H1 (cell line): ENCODE measurements around the gene KLF18. TPM values are rescaled to one million over a fixed set of nuclear protein-coding genes. Genes with fewer than 3 reads are reported as not detected.

Experiments used
- polyA plus RNA-seq, 7 experiments: library from polyadenylated mRNA; depleted of rRNA in 3 of 7; stranded (reverse) in 5 of 7; unstranded in 2 of 7; fragments of >200 nt in 5 of 7; fragments of 200-250 nt in 2 of 7; gene quantifications; 1 replicate in 5 of 7; 2 replicates in 1 of 7; 4 replicates in 1 of 7; pipeline versions ENCODE4 v1.2.1 to v1.2.3, GENCODE V29; 2011 to 2013; ENCODE audit warnings: missing spikeins in 2 of 7, mixed read lengths in 2 of 7
- small RNA-seq: library from polyadenylated mRNA; stranded (forward); fragments of <200 nt; extraction: miRNeasy Mini kit (QIAGEN cat#:217004); gene quantifications from one replicate; pipeline ENCODE3, GENCODE V24; 2013; ENCODE audit not compliant: insufficient read depth
- total RNA-seq: library from RNA; stranded (reverse); fragmentation: NEBNext Ultra II Directional; extraction: Animal tissue kit (Norgen Biotek cat#: 25700); gene quantifications from 2 replicates; pipeline ENCODE4 v1.2.1, GENCODE V29; 2021

KLF18 gene
- total and polyA plus RNA-seq, 2 of the 8 experiments (the other 6 are each of a cell fraction or from before 2014, with no cell fraction given) = 0.09 to 0.15 TPM

Small RNA genes lying within 50 kb of the gene (small RNA-seq; reads per million reads assigned to genes)
- gene AL035417.1 (not detected), gene OOSP1P1 (not detected), gene RF00019 (not detected), gene RN7SL479P (not detected)

Other genes starting within 250 kb of the KLF18 start
- gene ARTN, start 207.8 kb downstream of the KLF18 start, total RNA-seq = 22.7 and 23.3 TPM in 2 replicates
- gene ARTN, start 207.8 kb downstream of the KLF18 start, polyA plus RNA-seq (2011; rRNA removed) = 13.5 and 17.4 TPM in 2 replicates
- 20.7 and 23.0 TPM in 2 replicates for gene IPO13, start 194.7 kb downstream of the KLF18 start, total RNA-seq
- gene IPO13, start 194.7 kb downstream of the KLF18 start, polyA plus RNA-seq (2011; rRNA removed) = 27.0 and 29.4 TPM in 2 replicates
- gene DPH2, start 171.6 kb downstream of the KLF18 start, total RNA-seq = 64.9 and 65.3 TPM in 2 replicates
- 92.1 and 163 TPM in 2 replicates for gene DPH2, start 171.6 kb downstream of the KLF18 start, polyA plus RNA-seq (2011; rRNA removed)
- gene ATP6V0B, start 166.7 kb downstream of the KLF18 start, total RNA-seq = 105 and 106 TPM in 2 replicates
- gene ATP6V0B, start 166.7 kb downstream of the KLF18 start, polyA plus RNA-seq (2011; rRNA removed) = 302 and 308 TPM in 2 replicates
- 56.5 and 60.6 TPM in 2 replicates for gene B4GALT2, start 162.4 kb downstream of the KLF18 start, total RNA-seq
- 121 and 152 TPM in 2 replicates for gene B4GALT2, start 162.4 kb downstream of the KLF18 start, polyA plus RNA-seq (2011; rRNA removed)
- 10.5 and 11.2 TPM in 2 replicates for gene CCDC24, start 150.0 kb downstream of the KLF18 start, total RNA-seq
- gene CCDC24, start 150.0 kb downstream of the KLF18 start, polyA plus RNA-seq (2011; rRNA removed) = 11.4 and 19.7 TPM in 2 replicates
- 24.1 and 24.2 TPM in 2 replicates for gene SLC6A9, start 110.2 kb downstream of the KLF18 start, total RNA-seq
- gene SLC6A9, start 110.2 kb downstream of the KLF18 start, polyA plus RNA-seq (2011; rRNA removed) = 20.2 and 34.5 TPM in 2 replicates
- not detected in 2 replicates for gene KLF17, start 22.8 kb downstream of the KLF18 start, total RNA-seq
- not detected in 2 replicates for gene KLF17, start 22.8 kb downstream of the KLF18 start, polyA plus RNA-seq (2011; rRNA removed)
- gene DMAP1, start 71.8 kb upstream of the KLF18 start, total RNA-seq = 36.4 and 37.6 TPM in 2 replicates
- gene DMAP1, start 71.8 kb upstream of the KLF18 start, polyA plus RNA-seq (2011; rRNA removed) = 42.4 and 61.1 TPM in 2 replicates
- gene ERI3, start 213.6 kb upstream of the KLF18 start, total RNA-seq = 81.1 and 85.7 TPM in 2 replicates
- gene ERI3, start 213.6 kb upstream of the KLF18 start, polyA plus RNA-seq (2011; rRNA removed) = 199 and 221 TPM in 2 replicates